ENCODE measurements around the gene MGAT3.

The MGAT3 gene

DNA sequence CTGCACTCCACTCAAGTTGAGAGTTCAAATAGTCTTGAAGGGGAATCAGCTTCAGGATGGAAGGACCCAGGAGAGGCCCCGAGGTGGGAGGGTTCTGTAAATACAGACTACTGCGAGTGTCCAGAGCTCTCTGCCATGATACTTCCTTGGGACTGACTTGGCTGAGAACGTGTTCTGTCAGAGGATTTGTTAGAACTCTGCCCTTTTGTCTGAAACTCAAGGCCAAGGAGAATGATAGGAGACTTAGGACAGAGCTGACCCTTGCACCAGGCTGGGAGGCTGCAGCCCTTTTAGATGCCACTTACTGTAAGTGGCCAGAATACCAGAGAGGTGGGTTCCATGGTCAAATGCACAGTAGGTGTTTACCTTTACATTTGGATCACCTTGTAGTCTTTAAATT, 60.7 kb downstream of the MGAT3 start:
- Histone ChIP-seq H3K4me1 (ENCODE audit: control insufficient read depth, insufficient read depth, low read length) (0 out of 2 replicates have a peak, but pooled peaks cover 5% of the 10 kb centered on the region), H3K9me3 (ENCODE audit: control insufficient read depth, insufficient read depth, low read depth, low read length) (no peaks in the 10 kb centered on the region), H3K36me3 (ENCODE audit: control insufficient read depth in 2 of 2, insufficient read depth in 1 of 2, low read length in 2 of 2) (peaks cover 34 to 71% of the 10 kb centered on the region in 2 experiments), H3K27ac (ENCODE audit: extremely low read depth, low read depth, low read length) (no peak overlapping the region), H3K4me3 (ENCODE audit: low read depth, low read length) (no peak overlapping the region)
- ChIA-PET CTCF (interaction anchor here (0.5 to 5.4 kb wide), 12 partner anchors 9 to 999 kb away, joined by 3 to 84 read pairs (median 4); partner anchors contain the start of gene RPS19BP1), POLR2A (interaction anchor here (0.6 to 3.6 kb wide), 8 partner anchors 10 to 198 kb away, joined by 3 to 25 read pairs (median 4); partner anchors contain the start of genes MIEF1 and RPL3)
- no peak for TF ChIP-seq ZNF776 (tag by site-specific recombination; IDR thresholded peaks at IDR 0.05; ENCODE audit: borderline replicate concordance)
- no peak for TF ChIP-seq ZFP3 (tag by site-specific recombination; IDR thresholded peaks at IDR 0.05; ENCODE audit: low read depth)
- no peak for TF ChIP-seq ZNF561 (tag by site-specific recombination; IDR thresholded peaks at IDR 0.05; ENCODE audit: borderline replicate concordance)
- no peak for TF ChIP-seq ZNF830 (tag by site-specific recombination; IDR thresholded peaks at IDR 0.05; ENCODE audit: low read depth)
- TF ChIP-seq ZNF391 (tag by site-specific recombination; IDR thresholded peaks at IDR 0.05; ENCODE audit: borderline replicate concordance, low read depth) = no peak
- TF ChIP-seq, protein P1, sequence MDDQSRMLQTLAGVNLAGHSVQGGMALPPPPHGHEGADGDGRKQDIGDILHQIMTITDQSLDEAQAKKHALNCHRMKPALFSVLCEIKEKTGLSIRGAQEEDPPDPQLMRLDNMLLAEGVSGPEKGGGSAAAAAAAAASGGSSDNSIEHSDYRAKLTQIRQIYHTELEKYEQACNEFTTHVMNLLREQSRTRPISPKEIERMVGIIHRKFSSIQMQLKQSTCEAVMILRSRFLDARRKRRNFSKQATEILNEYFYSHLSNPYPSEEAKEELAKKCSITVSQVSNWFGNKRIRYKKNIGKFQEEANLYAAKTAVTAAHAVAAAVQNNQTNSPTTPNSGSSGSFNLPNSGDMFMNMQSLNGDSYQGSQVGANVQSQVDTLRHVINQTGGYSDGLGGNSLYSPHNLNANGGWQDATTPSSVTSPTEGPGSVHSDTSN (CRISPR knock-in tag; IDR thresholded peaks at IDR 0.05) = no peak
- TF ChIP-seq, protein P2, sequence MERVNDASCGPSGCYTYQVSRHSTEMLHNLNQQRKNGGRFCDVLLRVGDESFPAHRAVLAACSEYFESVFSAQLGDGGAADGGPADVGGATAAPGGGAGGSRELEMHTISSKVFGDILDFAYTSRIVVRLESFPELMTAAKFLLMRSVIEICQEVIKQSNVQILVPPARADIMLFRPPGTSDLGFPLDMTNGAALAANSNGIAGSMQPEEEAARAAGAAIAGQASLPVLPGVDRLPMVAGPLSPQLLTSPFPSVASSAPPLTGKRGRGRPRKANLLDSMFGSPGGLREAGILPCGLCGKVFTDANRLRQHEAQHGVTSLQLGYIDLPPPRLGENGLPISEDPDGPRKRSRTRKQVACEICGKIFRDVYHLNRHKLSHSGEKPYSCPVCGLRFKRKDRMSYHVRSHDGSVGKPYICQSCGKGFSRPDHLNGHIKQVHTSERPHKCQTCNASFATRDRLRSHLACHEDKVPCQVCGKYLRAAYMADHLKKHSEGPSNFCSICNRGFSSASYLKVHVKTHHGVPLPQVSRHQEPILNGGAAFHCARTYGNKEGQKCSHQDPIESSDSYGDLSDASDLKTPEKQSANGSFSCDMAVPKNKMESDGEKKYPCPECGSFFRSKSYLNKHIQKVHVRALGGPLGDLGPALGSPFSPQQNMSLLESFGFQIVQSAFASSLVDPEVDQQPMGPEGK (tag by site-specific recombination; IDR thresholded peaks at IDR 0.05) = no peak
- no peak for TF ChIP-seq REPIN1 (tag by site-specific recombination; IDR thresholded peaks at IDR 0.05; ENCODE audit: low read depth)
- TF ChIP-seq, protein P3, sequence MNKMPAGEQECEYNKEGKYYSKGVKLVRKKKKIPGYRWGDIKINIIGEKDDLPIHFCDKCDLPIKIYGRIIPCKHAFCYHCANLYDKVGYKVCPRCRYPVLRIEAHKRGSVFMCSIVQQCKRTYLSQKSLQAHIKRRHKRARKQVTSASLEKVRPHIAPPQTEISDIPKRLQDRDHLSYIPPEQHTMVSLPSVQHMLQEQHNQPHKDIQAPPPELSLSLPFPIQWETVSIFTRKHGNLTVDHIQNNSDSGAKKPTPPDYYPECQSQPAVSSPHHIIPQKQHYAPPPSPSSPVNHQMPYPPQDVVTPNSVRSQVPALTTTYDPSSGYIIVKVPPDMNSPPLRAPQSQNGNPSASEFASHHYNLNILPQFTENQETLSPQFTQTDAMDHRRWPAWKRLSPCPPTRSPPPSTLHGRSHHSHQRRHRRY (tag by site-specific recombination; IDR thresholded peaks at IDR 0.05) = no peak
- TF ChIP-seq PRDM1 (tag by site-specific recombination; IDR thresholded peaks at IDR 0.05) = no peak
- TF ChIP-seq ZNF76 (tag by site-specific recombination; IDR thresholded peaks at IDR 0.05; ENCODE audit: borderline replicate concordance, low read depth) = no peak
- no peak for TF ChIP-seq ZNF366 (tag by site-specific recombination; conservative IDR thresholded peaks at IDR 0.05)
- TF ChIP-seq SALL2 (tag by site-specific recombination; IDR thresholded peaks at IDR 0.05; ENCODE audit: borderline replicate concordance) = no peak
- TF ChIP-seq ZNF623 (tag by site-specific recombination; IDR thresholded peaks at IDR 0.05) = no peak
- no peak for TF ChIP-seq FEZF1 (tag by site-specific recombination; IDR thresholded peaks at IDR 0.05)
- no peak for TF ChIP-seq HOXD13 (CRISPR knock-in tag; IDR thresholded peaks at IDR 0.05; ENCODE audit: borderline replicate concordance)
- no peak for TF ChIP-seq GFI1B (tag by site-specific recombination; IDR thresholded peaks at IDR 0.05)

DNA sequence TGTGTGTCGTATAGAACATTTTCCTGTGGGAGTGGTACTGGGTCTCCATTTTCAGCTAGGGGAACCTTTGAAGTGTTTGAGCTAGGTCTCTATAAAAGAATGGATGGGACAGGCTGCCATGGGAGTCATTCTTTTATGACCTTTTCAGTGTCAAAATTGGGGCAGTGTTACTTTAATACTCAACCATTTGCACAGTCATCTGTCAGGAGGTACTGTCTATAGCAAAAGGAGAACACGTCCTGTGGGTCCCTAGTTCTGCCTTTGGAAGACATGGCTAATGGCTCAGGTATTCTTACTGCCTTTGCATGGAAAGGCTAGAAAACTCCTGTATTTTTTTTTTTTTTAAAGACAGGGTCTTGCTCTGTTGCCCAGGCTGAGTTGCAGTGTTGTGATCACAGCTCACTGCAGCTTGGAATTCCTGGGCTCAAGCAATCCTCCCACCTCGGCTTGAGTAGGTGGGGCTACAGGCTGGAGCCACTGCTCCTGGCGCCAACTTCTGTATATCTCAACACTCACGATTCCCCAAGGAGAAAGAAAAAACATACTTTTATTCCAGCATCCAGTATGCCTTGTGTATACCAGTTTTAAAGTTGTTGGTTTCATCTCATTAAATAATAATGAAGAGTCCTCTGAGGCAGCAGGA, 61.5 kb downstream of the MGAT3 start:
- H3K9me3 ChIP-seq (ENCODE audit: control insufficient read depth, insufficient read depth, low read depth, low read length) = no peaks in the 10 kb centered on the region
- ChIA-PET POLR2A (interaction anchor here (1.0 to 3.6 kb wide), 7 partner anchors 9 to 198 kb away, joined by 3 to 25 read pairs (median 4); partner anchors contain the start of genes MIEF1 and RPL3), CTCF (interaction anchor here (0.9 to 5.4 kb wide), 9 partner anchors 9 to 749 kb away, joined by 3 to 84 read pairs (median 5); partner anchors contain the start of gene RPS19BP1)
- H3K4me3 ChIP-seq (ENCODE audit: low read depth, low read length) = no peak overlapping the region; the same call in 1 of the 2 replicates
- H3K36me3 ChIP-seq (ENCODE audit: control insufficient read depth in 2 of 2, insufficient read depth in 1 of 2, low read length in 2 of 2) = peaks cover 26 to 71% of the 10 kb centered on the region in 2 experiments
- H3K4me1 ChIP-seq (ENCODE audit: control insufficient read depth, insufficient read depth, low read length) = 0 out of 2 replicates have a peak, but pooled peaks cover 5% of the 10 kb centered on the region
- H3K27ac ChIP-seq (ENCODE audit: extremely low read depth, low read depth, low read length) = peak overlapping the region; percentile 95
- no peak for TF ChIP-seq ZNF311 (tag by site-specific recombination; IDR thresholded peaks at IDR 0.05; ENCODE audit: borderline replicate concordance)
- no peak for TF ChIP-seq ZXDB (tag by site-specific recombination; IDR thresholded peaks at IDR 0.05)
- TF ChIP-seq PRDM1 (tag by site-specific recombination; IDR thresholded peaks at IDR 0.05) = no peak
- no peak for TF ChIP-seq HOXD13 (CRISPR knock-in tag; IDR thresholded peaks at IDR 0.05; ENCODE audit: borderline replicate concordance)
- TF ChIP-seq ZNF629 (tag by site-specific recombination; IDR thresholded peaks at IDR 0.05) = no peak
- TF ChIP-seq, protein P4, sequence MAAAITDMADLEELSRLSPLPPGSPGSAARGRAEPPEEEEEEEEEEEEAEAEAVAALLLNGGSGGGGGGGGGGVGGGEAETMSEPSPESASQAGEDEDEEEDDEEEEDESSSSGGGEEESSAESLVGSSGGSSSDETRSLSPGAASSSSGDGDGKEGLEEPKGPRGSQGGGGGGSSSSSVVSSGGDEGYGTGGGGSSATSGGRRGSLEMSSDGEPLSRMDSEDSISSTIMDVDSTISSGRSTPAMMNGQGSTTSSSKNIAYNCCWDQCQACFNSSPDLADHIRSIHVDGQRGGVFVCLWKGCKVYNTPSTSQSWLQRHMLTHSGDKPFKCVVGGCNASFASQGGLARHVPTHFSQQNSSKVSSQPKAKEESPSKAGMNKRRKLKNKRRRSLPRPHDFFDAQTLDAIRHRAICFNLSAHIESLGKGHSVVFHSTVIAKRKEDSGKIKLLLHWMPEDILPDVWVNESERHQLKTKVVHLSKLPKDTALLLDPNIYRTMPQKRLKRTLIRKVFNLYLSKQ (tag by site-specific recombination; IDR thresholded peaks at IDR 0.05; ENCODE audit: borderline replicate concordance) = no peak
- TF ChIP-seq, protein P3 (tag by site-specific recombination; IDR thresholded peaks at IDR 0.05) = no peak
- no peak for TF ChIP-seq ZNF510 (tag by site-specific recombination; IDR thresholded peaks at IDR 0.05; ENCODE audit: insufficient replicate concordance)
- no peak for TF ChIP-seq ZBTB8A (tag by site-specific recombination; IDR thresholded peaks at IDR 0.05)
- peak; percentile 72 for TF ChIP-seq OSR2 (tag by site-specific recombination; IDR thresholded peaks at IDR 0.05)
- TF ChIP-seq, protein P5, sequence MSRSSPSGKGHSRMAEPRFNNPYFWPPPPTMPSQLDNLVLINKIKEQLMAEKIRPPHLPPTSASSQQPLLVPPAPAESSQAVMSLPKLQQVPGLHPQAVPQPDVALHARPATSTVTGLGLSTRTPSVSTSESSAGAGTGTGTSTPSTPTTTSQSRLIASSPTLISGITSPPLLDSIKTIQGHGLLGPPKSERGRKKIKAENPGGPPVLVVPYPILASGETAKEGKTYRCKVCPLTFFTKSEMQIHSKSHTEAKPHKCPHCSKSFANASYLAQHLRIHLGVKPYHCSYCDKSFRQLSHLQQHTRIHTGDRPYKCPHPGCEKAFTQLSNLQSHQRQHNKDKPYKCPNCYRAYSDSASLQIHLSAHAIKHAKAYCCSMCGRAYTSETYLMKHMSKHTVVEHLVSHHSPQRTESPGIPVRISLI (tag by site-specific recombination; IDR thresholded peaks at IDR 0.05) = 0 out of 2 replicates have a peak, but pooled peaks have one; percentile 16
